ENCODE results near the gene PPP2R2B. TPM values are rescaled to one million over a fixed set of nuclear protein-coding genes. Genes with fewer than 3 reads are reported as not detected.
A peak's percentile ranks its signal among the peaks of the same experiment; 100 is the strongest.

PPP2R2B gene
- total and polyA plus RNA-seq, 12 donors, result 0.35 to 11.7 (median 4.7) TPM

- H3K4me3 ChIP-seq, result no peak overlapping the region
- intact Hi-C loops (cut with DNase I), result loop anchor here (5.0 to 10.0 kb wide), 2 partner anchors 305 to 307 kb away; no protein-coding TSS in a partner anchor
- 65 to 67% (median 65%) methylated on average over 3 of the region's 3 CpGs for WGBS, 4 donors
- no peak overlapping the region for H3K27ac ChIP-seq
- no peaks in the 10 kb centered on the region for H3K27me3 ChIP-seq
- no peaks in the 10 kb centered on the region for H3K4me1 ChIP-seq (replicated peaks in 1 of 2)
- no peak for TF ChIP-seq POLR2A (IDR thresholded peaks at IDR 0.05)
- TF ChIP-seq, protein P1, sequence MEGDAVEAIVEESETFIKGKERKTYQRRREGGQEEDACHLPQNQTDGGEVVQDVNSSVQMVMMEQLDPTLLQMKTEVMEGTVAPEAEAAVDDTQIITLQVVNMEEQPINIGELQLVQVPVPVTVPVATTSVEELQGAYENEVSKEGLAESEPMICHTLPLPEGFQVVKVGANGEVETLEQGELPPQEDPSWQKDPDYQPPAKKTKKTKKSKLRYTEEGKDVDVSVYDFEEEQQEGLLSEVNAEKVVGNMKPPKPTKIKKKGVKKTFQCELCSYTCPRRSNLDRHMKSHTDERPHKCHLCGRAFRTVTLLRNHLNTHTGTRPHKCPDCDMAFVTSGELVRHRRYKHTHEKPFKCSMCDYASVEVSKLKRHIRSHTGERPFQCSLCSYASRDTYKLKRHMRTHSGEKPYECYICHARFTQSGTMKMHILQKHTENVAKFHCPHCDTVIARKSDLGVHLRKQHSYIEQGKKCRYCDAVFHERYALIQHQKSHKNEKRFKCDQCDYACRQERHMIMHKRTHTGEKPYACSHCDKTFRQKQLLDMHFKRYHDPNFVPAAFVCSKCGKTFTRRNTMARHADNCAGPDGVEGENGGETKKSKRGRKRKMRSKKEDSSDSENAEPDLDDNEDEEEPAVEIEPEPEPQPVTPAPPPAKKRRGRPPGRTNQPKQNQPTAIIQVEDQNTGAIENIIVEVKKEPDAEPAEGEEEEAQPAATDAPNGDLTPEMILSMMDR (IDR thresholded peaks at IDR 0.05), result no peak
- DNase-seq, result no peak
- no peaks in the 10 kb centered on the region for H3K9me3 ChIP-seq (replicated peaks in 1 of 3)
- no peaks in the 10 kb centered on the region for H3K36me3 ChIP-seq (replicated peaks in 1 of 2)
Measured at GRCh38 chr5:146659961-146660360, 218.6 kb downstream of the PPP2R2B start.

DNA sequence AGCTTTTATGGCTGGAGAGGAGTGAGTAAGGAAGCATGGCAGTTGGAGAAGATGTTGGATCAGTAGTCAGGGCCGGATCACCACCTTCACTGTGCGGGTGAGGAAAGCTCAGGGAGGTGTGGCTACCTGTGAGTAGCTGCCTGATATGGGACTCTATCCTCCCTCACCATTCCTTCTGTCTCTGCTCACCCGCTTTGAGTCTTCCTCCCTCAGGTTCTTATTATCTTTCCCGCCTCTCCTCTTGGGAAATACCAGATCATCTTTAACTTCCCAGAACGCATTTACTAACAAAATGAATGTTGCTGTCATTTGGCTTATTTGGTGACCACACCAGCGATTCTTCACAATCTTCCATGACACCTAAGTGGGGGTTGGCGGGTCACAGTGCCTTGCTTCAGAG, 221.9 kb downstream of the PPP2R2B start:
- no peaks in the 10 kb centered on the region for H3K4me1 ChIP-seq (replicated peaks in 1 of 2)
- no peak overlapping the region for H3K4me3 ChIP-seq
- no peak for DNase-seq
- no peaks in the 10 kb centered on the region for H3K27me3 ChIP-seq
- H3K9me3 ChIP-seq (replicated peaks in 1 of 3), result no peaks in the 10 kb centered on the region
- no peak overlapping the region for H3K27ac ChIP-seq
- intact Hi-C loops (cut with DNase I), result loop anchor here in 1 of 2 donors (10.0 kb wide), 1 partner anchor 308 kb away; no protein-coding TSS in a partner anchor
- H3K36me3 ChIP-seq (replicated peaks in 1 of 2), result no peaks in the 10 kb centered on the region
- TF ChIP-seq, protein P1 (IDR thresholded peaks at IDR 0.05), result no peak
- TF ChIP-seq POLR2A (IDR thresholded peaks at IDR 0.05), result no peak
- WGBS, 4 donors, result 81 to 94% (median 85%) methylated on average over 7 of the region's 7 CpGs

DNA sequence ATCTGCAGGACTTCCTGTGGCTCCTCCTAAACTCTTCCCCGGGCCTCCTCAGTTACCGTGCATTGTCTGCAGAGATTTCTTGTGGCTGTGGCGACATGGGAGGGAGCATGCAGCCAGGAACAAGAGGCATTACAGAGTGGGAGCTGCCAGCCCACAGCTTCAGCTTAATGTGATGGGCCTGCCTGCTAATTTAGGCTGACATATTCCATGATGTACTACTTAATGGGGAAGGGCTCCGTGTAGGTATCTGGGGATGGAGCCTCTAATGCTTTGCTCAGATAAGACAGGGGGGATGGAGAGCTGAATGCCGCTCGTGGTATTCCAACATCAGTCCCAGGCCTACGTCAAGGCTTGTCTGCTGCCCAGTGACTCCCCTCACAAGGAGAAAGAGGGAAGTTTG, 225.0 kb downstream of the PPP2R2B start:
- H3K4me1 ChIP-seq (replicated peaks in 1 of 2), result no peaks in the 10 kb centered on the region
- no peaks in the 10 kb centered on the region for H3K36me3 ChIP-seq (replicated peaks in 1 of 2)
- TF ChIP-seq POLR2A (IDR thresholded peaks at IDR 0.05), result no peak
- TF ChIP-seq, protein P1 (IDR thresholded peaks at IDR 0.05), result no peak
- DNase-seq, result peak in 1 of 7 donors; percentile 62
- H3K27me3 ChIP-seq, result no peaks in the 10 kb centered on the region
- H3K9me3 ChIP-seq (replicated peaks in 1 of 3), result no peaks in the 10 kb centered on the region
- intact Hi-C loops (cut with DNase I), result loop anchor here in 1 of 2 donors (10.0 kb wide), 1 partner anchor 311 kb away; no protein-coding TSS in a partner anchor
- WGBS, 4 donors, result 72 to 83% (median 76%) methylated on average over 7 of the region's 7 CpGs
- H3K4me3 ChIP-seq, result no peak overlapping the region
- H3K27ac ChIP-seq, result no peak overlapping the region

DNA sequence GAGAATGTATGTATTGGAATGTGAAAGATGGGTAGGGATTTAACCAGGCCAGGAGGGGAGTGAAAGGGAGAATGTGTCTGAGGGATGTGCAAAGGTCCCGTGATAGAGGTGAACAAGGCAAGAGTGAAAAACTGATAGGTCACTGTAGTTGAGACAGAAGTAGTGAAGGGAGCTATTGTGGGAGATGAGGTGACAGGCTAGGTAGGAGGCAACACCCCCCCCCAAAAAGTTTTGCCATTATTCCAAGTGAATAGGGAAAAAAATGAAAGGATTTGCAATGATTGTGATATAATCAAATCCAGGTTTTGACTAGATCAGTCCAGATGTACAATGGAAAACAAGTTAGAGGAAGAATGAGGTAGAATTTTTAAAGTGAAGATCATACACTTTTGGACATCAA, 226.0 kb downstream of the PPP2R2B start:
- H3K36me3 ChIP-seq (replicated peaks in 1 of 2), result no peaks in the 10 kb centered on the region
- H3K27me3 ChIP-seq, result no peaks in the 10 kb centered on the region
- H3K4me1 ChIP-seq (replicated peaks in 1 of 2), result no peaks in the 10 kb centered on the region
- no peak for DNase-seq
- H3K27ac ChIP-seq, result no peak overlapping the region
- WGBS, 4 donors, result 81 to 100% (median 92%) methylated on average over 1 of the region's 1 CpG
- no peak overlapping the region for H3K4me3 ChIP-seq
- TF ChIP-seq, protein P1 (IDR thresholded peaks at IDR 0.05), result no peak
- no peak for TF ChIP-seq POLR2A (IDR thresholded peaks at IDR 0.05)
- no peaks in the 10 kb centered on the region for H3K9me3 ChIP-seq (replicated peaks in 1 of 3)
- intact Hi-C loops (cut with DNase I), result loop anchor here in 1 of 2 donors (10.0 kb wide), 1 partner anchor 312 kb away; no protein-coding TSS in a partner anchor
